Measurements from ENCODE around the gene RALGPS2. TPM values are rescaled to one million over a fixed set of nuclear protein-coding genes. Genes with fewer than 3 reads are reported as not detected.
"Not testable (repeated sequence)": the region's sequence is repeated elsewhere in the genome, so short reads cannot be mapped to it uniquely, and the experiment has no call there.

The RALGPS2 gene
- total RNA-seq, 1 donor from 2014 or later, result 28.6 TPM

DNA sequence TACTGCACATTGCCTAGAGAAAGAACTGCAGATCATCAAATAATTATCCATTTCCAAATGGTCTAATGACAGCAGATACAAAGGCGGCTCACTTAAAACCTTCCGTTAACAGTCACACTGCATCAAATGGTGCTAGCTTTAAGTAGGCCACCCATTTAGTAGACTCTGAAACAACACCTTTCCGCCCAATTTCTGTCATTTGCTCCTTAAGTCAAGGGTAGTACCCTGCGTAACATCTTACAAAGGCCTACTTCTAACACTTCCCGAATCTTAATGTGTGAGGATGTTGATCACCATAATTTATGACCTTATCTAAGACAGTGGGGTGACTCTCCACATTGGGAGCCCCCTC is 692 bp upstream of the RALGPS2 start:
- DNase-seq (ENCODE audit: extremely low read depth, low read depth, low spot score), result no peak

DNA sequence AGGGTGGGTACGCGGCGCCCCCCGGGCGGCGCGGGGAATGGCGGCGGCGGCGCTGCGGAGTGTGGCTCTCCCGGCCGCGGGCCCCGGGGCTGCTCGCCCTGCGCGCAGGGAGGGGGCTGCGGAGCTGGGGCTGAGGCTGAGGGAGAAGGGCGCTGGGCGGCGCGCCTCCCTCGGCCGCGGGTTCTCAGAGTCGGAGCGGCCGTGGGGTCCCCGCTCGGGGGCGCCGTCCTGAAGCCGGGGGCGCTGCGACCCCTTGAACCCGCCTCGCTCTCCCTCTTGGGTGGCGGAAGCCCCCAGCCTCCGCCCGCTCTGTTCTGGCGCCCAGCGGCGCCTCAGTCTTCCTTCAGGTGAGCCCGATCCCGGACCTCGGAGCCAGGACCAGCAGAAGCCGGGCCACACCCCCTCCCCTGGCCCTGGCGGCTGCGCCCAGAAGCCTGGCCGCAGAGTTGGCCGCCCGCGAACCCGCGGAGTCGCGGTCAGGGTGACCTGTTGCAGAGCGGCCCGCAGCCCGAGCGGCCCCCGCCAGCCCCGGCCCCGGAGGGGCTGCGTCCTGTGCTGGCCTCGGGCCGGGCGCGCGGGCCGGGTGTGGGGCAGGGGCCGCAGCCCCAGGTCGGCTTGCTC is 532 bp downstream of the RALGPS2 start:
- no peak for DNase-seq (ENCODE audit: extremely low read depth, low read depth, low spot score)

DNA sequence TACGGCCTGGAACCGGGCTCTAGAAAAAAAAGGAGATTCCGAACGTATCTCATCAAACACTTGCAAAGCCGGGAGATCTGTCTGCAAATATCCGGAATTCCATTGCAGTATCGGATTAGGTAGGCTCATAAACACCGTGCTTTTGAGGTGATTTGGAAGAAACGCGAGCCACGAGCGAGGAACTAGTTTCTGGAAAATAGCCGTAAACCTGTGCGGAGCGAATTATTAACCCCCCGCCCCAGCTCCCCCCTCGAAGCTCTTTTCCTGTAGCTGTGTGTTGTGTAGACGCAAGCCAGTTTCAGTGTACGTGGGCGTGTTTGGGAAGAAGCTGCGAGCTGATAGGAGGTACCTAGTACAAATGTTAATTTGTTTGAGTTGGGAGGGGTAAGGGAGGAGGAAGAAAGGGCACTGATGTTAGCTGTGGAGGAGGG is 1.1 kb downstream of the RALGPS2 start:
- DNase-seq (ENCODE audit: extremely low read depth, low read depth, low spot score), result peak; percentile 48

DNA sequence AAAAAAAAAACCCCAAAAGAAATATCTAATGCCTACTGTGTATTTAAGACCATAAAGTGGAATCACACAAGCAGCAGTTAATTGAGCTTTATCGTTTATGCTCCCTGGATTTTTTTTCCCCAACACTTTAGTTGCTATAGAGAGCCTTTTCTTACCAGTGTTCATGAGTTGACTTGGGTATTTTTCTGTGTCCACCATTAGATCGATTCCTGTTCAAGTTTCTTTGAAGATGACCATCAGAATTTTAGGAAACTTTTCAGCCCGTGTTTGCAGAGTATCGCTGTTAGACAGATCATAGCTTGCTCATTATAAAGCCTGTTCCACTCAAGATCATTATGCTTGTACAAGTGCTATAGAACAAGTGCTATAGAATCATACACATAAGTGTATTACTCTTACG is 1.5 kb downstream of the RALGPS2 start:
- DNase-seq (ENCODE audit: extremely low read depth, low read depth, low spot score), result no peak

DNA sequence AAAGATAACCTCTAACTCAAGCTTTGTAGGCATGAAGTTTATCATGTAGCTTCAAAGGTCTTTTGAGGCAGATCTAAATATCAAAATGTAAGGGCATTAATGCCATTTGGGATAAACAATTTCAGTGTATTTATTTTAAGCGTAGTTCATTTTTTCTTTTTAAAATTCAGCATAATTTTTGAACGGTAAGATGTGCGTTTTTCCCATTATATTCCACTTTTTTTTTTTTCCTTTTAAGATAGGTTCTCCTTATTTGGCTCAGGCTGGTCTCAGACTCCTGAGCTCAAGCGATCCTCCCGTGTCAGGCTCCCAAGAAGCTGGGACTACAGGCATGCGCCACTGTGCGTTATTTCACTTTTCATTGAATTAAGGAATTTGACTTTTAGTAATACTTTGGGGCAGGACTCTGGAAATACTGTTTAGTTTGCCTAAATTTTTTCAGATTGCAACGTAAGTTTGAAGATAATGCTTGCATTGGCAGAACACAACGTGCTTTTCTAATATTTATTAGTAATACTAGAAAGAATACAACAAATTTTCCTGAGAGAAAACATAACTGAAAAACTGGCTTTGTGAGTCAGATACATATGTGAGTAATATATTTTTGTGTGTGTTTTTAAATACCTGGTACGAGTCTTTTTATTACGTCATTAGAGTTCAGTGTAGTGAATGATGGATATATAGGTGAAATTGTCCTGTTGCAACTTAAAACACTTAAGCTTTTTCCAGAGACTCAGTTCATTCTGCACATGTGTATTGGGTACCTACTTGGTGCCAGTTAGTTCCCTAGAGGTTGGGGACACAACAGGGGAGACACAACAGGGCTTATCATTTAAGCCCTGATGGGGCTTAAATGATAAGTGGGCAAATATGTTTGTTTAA is 2.2 kb downstream of the RALGPS2 start:
- no peak for DNase-seq (ENCODE audit: extremely low read depth, low read depth, low spot score)

DNA sequence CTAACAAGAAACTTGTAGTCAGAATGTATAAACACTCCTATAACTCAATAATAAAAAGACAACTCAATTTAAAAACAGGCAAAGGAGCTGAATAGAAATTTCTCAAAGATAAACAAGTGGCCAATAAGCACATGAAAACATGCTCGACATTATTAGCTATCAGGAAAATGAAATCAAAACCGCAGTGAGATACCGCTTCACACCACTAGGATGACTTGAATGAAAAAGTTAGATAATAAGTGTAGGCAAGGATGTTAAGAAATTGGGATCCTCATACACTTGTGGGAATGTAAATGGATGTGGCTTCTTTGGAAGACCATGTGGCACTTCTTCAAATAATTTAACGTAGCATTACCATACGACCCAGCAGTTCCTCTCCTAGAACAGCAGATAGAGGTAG is 8.9 kb downstream of the RALGPS2 start:
- no peak for DNase-seq (ENCODE audit: extremely low read depth, low read depth, low spot score)

DNA sequence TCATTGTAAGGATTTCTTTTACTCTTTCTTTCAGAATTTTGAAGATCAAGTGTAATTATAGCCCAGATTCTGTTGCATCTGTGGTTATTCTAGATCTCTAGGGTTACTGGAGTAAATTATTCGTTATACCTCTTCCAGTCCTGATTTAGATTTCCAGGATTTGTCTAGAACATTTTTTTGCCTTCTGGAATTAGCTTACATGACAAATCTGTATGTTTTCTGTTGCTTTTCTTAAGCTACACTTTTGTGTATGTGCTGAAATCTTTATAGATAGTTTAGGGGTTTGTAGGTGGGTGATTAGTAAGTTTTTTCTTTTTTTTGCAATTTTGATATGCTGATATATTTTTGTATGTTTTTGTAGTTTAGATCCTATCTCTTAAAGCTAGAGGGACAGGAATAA is 13.7 kb downstream of the RALGPS2 start:
- DNase-seq (ENCODE audit: extremely low read depth, low read depth, low spot score), result no peak

DNA sequence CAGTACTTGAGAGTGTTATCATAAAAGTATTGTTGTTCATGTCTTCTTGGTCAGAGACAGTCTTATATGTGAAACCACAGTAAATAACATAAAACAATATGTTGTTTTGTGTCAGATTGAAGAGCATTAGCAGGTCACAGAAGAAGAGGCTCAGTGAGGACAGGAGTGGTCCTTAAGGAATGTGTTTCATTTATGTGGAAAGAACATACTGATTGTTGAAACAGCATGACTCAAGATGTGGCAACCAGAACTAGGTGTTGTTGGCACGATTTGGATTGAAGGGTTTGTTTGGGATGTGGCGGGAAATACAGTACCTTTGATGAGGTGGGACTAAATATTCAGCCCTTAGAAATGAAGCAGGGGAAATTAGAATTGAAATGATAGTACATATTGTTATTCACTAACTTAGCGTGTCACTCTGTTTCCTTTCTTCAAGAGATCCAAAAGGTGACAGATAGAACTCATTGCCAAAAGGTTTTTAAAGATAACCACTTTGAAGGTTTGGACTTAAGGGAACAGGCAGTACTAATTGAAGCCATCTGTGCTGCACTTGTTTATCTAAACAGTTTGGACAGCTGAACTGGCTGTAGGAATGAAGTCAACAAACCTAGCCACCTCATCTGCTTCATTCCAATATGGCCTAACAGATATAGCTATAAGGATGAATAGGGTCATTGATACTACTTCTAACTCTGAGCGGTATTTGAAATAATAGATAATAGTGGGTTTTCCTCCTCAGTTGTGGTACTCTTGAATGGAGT is 14.4 kb downstream of the RALGPS2 start:
- DNase-seq (ENCODE audit: extremely low read depth, low read depth, low spot score), result no peak

DNA sequence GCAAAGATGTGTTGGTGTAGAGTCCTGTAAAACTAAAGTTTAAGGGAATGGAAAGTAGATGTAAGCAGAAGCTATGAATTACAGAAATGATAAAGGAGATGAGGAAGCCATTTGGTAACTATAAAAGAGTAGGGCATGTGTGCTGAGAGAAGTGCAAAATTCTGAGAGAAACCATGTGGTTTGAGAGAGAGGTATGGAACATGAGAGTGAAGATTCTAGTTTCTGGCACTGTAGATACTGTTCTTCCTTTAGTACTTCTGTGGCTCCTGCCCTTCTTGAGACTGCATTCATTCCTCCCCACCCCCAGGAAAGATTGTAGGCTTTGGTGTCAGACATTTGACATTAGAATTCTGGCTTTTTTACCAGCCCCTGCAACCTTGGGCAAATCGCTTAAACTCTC is 15.4 kb downstream of the RALGPS2 start:
- no peak for DNase-seq (ENCODE audit: extremely low read depth, low read depth, low spot score)

DNA sequence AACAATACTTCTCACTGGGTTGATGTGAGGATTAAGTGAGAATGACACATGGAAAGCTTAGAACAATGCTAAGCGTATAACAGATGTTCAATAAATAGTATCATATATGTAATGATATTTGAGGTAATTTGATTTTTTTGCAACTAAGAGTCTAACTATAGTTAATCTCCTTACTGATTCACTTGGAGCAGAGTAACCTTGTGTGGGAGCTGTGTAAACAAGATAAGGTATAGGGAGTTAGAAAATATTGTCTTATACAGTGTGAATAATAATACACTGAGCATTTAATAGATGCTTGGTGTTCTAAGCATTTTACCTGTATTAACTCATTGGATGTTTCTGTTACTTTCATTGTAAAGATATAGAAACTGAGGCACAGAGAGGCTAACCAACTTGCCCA is 15.9 kb downstream of the RALGPS2 start:
- no peak for DNase-seq (ENCODE audit: extremely low read depth, low read depth, low spot score)

DNA sequence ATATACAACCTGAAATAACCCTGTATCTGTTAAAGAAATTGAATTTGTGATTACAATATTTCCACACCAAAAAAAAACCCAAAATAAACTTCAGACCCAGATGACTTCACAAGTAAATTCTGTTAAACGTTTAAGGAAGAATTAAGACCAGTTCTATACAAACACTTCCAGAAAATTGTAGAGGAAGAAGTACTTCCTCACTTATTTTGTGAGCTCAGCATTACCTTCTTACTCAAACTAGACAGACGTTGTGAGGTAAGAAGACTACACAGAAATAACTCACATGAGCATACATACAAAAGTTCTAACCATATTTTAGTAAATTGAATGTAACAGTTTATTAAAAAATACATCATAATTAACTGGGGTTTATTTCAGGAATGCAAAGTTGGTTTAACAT is 18.8 kb downstream of the RALGPS2 start:
- DNase-seq (ENCODE audit: extremely low read depth, low read depth, low spot score), result no peak

DNA sequence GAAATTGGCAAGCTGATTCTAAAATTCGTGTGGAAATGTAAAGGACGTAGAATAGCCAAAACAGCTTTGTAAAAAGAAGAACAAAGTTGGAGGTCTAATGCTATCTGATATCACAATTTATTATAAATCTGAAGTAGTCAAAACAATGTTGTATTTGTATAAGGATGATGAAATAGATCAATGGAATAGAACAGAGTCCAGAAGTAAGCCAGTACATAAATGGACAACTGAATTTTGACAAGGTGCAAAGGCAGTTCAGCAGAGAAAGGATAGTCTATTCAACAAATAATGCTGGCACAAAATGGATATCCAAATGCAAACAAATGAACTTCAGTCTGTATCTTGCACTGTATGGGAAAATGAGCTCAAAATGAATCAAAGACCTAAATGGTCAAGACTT is 20.2 kb downstream of the RALGPS2 start:
- DNase-seq (ENCODE audit: extremely low read depth, low read depth, low spot score), result no peak

DNA sequence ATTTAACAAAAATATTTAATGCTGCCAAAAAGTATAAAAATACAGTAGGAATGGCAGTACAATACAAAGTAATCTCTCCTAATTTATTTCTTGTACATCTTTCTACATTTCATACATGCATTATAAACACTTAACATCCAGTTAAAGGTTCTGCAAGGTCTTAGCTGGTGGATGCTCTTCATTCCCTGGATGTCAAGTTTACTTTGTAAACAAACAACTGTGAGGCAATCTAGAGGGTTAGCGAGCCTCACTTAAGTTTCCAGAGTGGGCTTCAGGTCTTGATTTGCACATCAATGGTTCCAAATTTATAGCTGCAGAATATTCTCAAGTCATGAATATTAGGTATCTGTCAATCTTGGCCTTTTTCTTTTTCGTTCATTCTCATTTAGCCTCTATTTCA is 21.3 kb downstream of the RALGPS2 start:
- no peak for DNase-seq (ENCODE audit: extremely low read depth, low read depth, low spot score)

DNA sequence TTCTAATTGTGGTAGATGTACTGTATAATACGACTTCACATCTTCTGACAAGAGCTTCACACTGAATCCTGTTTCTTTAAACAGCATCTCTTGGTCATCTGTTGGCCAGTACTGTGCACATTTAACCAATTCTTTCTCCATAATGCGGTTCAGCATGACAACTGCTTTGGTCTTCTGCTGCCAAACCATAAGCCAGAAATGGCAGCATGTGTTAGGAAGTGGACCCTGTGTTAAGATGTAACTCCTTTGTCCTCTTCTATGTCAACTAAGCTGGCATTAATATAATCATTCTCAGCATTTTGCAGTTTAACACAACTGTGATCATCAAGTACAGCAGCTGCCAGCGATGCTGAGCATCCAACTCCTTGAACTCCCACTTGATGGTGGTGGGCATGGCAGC is 22.3 kb downstream of the RALGPS2 start:
- DNase-seq (ENCODE audit: extremely low read depth, low read depth, low spot score), result not testable (repeated sequence)

DNA sequence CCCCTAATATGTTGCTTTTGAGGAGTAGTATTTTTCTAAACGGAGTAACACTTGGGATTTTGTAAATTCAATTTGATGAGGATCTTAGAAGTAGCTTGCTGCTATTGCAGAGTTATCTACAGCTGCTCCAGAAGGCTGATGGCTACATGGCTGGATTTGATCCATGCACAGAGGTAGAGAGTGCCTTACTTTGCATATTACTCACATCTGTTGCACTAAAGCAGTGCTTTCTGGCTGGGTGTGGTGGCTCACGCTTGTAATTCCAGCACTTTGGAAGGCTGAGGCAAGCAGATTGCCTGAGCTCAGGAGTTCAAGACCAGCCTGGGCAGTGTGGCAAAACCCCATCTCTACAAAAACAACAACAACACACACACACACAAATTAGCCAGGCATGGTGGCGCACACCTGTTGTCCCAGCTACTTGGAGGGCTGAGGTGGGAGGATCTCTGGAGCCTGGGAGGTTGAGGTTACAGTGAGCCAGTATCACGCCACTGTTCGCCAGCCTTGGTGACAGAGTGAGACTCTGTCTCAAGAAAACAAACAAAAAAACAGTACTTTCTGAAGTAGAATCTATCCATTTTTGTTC is 24.6 kb downstream of the RALGPS2 start:
- no peak for DNase-seq (ENCODE audit: extremely low read depth, low read depth, low spot score)

DNA sequence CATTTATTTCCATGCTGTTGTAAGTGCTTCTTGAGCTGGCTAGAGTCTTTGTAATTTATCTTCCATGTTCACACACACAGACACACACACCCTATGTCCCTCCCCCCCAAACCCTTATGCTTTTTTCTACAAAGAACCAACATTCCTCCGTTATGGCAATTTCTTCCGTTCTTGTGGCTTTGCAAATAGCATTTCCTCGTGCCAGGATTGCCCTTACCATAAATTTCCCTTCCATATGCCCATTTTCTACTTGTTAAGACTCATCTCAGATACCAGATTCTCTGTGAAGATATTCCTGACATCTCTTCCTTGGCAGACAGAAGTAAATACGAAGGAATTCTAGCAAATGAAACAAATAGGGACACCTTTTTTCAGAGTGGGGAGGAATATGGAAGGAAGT is 26.0 kb downstream of the RALGPS2 start:
- no peak for DNase-seq (ENCODE audit: extremely low read depth, low read depth, low spot score)

DNA sequence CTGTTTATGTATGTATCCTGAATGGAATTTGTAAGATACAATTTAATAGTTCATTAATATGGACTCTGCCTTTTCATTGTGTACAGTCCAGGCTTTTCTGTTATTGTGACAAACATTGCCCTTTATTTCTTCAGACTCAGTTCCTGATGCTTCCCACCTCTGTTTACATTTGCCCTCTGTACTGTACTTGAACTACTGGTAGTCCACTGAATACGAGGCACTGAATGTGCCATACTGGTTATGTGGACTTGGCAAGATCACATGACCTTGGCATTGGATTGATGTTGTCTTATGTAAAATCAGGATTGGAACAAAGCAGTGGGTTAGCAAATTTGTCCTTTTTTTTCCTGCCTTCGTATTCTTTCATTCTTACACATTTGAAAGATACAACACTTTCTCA is 27.8 kb downstream of the RALGPS2 start:
- no peak for DNase-seq (ENCODE audit: extremely low read depth, low read depth, low spot score)

DNA sequence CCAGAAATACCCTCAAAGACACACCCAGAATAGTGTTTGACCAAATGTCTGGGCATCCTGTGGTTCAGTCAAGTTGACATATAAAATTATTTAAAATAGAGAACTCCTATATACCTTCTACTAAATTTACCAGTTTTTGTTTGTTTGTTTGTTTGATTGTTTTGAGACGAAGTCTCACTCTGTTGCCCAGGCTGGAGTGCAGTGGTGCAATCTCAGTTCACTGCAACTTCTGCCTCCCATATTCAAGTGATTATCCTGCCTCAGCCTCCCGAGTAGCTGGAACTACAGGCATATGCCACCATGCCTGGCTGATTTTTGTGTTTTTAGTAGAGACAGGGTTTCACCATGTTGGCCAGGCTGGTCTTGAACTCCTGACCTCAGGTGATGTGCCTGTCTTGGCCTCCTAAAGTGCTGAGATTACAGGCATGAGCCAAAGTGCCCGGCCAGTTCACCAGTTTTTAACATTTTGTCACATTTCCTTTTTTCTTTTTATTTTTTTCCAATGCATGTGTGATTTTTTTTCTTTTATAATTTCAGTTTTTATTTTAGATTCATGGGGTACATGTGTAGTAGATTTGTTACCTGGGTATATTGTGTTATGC is 29.7 kb downstream of the RALGPS2 start:
- not testable (repeated sequence) for DNase-seq (ENCODE audit: extremely low read depth, low read depth, low spot score)

DNA sequence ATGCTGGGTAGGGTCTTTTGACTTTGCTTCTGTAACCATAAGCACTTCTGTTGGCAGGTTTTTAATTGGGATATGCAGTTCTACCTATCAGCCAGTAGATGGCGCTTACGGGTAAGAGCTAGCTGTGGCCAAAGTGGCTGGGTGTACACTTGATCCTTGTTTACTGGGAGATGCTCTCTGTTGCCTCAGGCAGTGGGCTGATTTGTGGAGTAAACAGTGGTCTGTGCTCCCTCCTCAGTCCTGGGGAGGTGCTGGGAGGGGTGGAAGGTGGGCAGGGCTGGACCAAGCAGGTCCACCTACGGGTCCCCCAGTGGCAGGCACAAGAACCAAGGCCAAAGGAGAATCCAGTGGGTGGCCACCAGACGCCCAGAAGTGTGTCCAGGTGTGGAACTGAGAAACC is 43.4 kb downstream of the RALGPS2 start:
- no peak for DNase-seq (ENCODE audit: extremely low read depth, low read depth, low spot score)

DNA sequence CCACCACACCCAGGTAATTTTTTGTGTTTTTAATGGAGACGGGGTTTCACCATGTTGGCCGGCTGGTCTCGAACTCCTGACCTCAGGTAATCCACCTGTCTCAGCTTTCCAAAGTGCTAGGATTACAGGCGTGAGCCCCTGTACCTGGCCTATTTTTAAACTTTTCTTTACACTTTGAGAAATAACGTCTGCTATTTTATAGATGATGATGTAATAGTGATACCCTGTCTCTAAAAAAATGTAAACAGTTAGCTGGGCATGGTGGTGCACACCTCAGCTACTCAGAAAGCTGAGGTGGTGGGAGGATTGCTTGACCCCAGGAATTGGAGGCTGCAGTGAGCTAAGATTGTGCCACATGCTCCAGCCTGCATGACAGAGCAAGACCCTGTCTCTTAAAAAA is 47.9 kb downstream of the RALGPS2 start:
- DNase-seq (ENCODE audit: extremely low read depth, low read depth, low spot score), result no peak

DNA sequence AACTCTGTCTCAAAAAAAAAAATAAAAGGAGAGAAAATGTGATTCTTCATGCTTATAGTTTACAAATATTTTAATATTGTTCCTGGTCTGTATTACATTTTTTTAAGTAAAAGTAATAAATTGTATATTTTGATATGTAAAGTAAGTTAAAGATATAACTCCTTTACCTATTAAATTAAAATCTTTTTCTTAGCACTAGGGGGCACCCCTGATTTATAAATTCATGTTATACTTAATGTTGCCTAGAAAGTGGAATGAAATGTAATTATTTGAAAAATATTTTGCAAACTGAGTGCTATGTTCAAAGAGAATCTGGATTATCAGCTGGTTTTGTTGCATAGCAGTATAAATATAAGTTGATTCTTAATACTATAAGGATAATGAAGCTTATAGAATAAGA is 49.2 kb downstream of the RALGPS2 start:
- no peak for DNase-seq (ENCODE audit: extremely low read depth, low read depth, low spot score)

All from glomerular endothelial cell (primary cell).